Renal cortex interstitium (tissue), 15 donors: Measurements from ENCODE around the gene KRT78. TPM values are rescaled to one million over a fixed set of nuclear protein-coding genes. Genes with fewer than 3 reads are reported as not detected.
A peak's percentile ranks its signal among the peaks of the same experiment; 100 is the strongest.
"Not testable (repeated sequence)": the region's sequence is repeated elsewhere in the genome, so short reads cannot be mapped to it uniquely, and the experiment has no call there.

Experiments used
- DNase-seq, 11 donors: peaks; one replicate each; pipeline ENCODE4 v3.0.0-alpha.2; 2013; ENCODE audit warnings: low read depth in 9 of 11, low spot score in 4 of 11; ENCODE audit errors: extremely low read depth in 1 of 11
- long read RNA-seq, 16 experiments: transcript quantifications; one replicate each; lab custom pipeline, GENCODE V29; 2026
- polyA plus RNA-seq, 3 donors: library from polyadenylated mRNA; unstranded; fragments of 120-200 nt; gene quantifications; one replicate each; pipeline ENCODE4 v1.2.1, GENCODE V29; 2013; ENCODE audit not compliant: insufficient read length in 3 of 3

The KRT78 gene
- polyA plus RNA-seq, result not detected
- long read RNA-seq, donor 1, result 0 reads
- long read RNA-seq, donor 2, result 0 reads
- long read RNA-seq, donor 3, result 0 reads
- long read RNA-seq, donor 4, result 0 reads
- long read RNA-seq, donor 5, result 0 reads
- long read RNA-seq, donor 6, result 0 reads
- long read RNA-seq, donor 7, result 0 reads
- long read RNA-seq, donor 8, result 0 reads
- long read RNA-seq, donor 9, result 0 reads
- long read RNA-seq, donor 10, result 0 reads
- long read RNA-seq, donor 11, result 0 reads
- long read RNA-seq, donor 12, result 0 reads
- long read RNA-seq, donor 13, result 0 reads
- long read RNA-seq, donor 14, result 0 reads
- long read RNA-seq, donor 15, result 0 reads
- long read RNA-seq, donor 16, result 0 reads

- DNase-seq, result no peak
Measured at GRCh38 chr12:52848661-52849255, at the start of gene KRT78. Gene KRT78 (minus strand): TSS chr12:52848994. CDS start chr12:52848930, 64 bp downstream.

- DNase-seq, result no peak
Measured at GRCh38 chr12:52896190-52897100, 47.7 kb upstream of the KRT78 start.

GRCh38 chr12:52895726-52896189, 47.0 kb upstream of the KRT78 start:
- DNase-seq, result no peak

- DNase-seq, result no peak
Measured at GRCh38 chr12:52892974-52893373, 44.2 kb upstream of the KRT78 start.

- no peak for DNase-seq
Measured at GRCh38 chr12:52892207-52892852, 43.5 kb upstream of the KRT78 start.

GRCh38 chr12:52891044-52891443, 42.2 kb upstream of the KRT78 start:
- no peak for DNase-seq

- DNase-seq, result no peak
Measured at GRCh38 chr12:52890417-52890816, 41.6 kb upstream of the KRT78 start.

GRCh38 chr12:52884526-52885293, 35.9 kb upstream of the KRT78 start:
- no peak for DNase-seq

GRCh38 chr12:52880499-52880898, 31.7 kb upstream of the KRT78 start:
- DNase-seq, result not testable (repeated sequence)

GRCh38 chr12:52879394-52880351, 30.9 kb upstream of the KRT78 start:
- peak in 8 of 11 donors; percentile 76 to 88 (median 82) for DNase-seq

- no peak for DNase-seq
Measured at GRCh38 chr12:52878507-52879393, 30.0 kb upstream of the KRT78 start.

GRCh38 chr12:52877242-52877641, 28.4 kb upstream of the KRT78 start:
- DNase-seq, result no peak

- no peak for DNase-seq
Measured at GRCh38 chr12:52876372-52876771, 27.6 kb upstream of the KRT78 start.

- no peak for DNase-seq
Measured at GRCh38 chr12:52874573-52875435, 26.0 kb upstream of the KRT78 start.

- DNase-seq, result peak in 4 of 11 donors; percentile 19 to 47 (median 36)
Measured at GRCh38 chr12:52873832-52874572, 25.2 kb upstream of the KRT78 start.
